HFF-Myc (cell line): ENCODE results near the gene GOLT1A.

Experiments used
- DNase-seq: peaks from one replicate; pipeline ENCODE4 v3.0.0-alpha.2; 2011; ENCODE audit warnings: low read depth; ENCODE audit errors: extremely low read depth
- H3K4me3 ChIP-seq: replicated peaks from 2 replicates; pipeline ENCODE4 v1.5.1; 2011; ENCODE audit warnings: low read depth, mild to moderate bottlenecking, control low read depth, low read length
- TF ChIP-seq, protein P1 (sequence below): IDR thresholded peaks from 2 replicates; pipeline ENCODE4 v1.5.1; 2012; ENCODE audit warnings: mild to moderate bottlenecking, low read depth, low read length, control low read depth; ENCODE audit errors: missing control alignments

The GOLT1A gene

DNA sequence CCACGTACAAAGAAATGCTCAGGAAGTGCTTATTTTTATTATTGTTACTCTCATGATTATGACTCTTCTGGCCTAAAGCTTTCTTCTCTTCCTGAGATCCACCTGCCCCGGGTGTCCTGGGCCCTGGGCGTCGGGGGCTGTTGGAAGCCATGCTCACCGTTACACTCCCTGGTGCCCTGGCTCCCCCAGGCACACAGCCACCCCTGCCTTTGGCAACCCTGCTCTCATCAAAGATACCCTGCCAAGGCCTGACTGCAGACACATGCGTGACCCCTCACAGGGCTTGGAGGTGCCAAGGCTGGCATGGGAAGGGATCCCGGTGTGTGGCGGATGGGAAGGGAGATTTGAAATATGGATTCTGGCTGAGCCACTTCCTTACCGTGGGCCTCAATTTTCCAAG, 14.2 kb downstream of the GOLT1A start:
- DNase-seq: no peak
- TF ChIP-seq, protein P1, sequence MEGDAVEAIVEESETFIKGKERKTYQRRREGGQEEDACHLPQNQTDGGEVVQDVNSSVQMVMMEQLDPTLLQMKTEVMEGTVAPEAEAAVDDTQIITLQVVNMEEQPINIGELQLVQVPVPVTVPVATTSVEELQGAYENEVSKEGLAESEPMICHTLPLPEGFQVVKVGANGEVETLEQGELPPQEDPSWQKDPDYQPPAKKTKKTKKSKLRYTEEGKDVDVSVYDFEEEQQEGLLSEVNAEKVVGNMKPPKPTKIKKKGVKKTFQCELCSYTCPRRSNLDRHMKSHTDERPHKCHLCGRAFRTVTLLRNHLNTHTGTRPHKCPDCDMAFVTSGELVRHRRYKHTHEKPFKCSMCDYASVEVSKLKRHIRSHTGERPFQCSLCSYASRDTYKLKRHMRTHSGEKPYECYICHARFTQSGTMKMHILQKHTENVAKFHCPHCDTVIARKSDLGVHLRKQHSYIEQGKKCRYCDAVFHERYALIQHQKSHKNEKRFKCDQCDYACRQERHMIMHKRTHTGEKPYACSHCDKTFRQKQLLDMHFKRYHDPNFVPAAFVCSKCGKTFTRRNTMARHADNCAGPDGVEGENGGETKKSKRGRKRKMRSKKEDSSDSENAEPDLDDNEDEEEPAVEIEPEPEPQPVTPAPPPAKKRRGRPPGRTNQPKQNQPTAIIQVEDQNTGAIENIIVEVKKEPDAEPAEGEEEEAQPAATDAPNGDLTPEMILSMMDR: no peak
- H3K4me3 ChIP-seq: no peak overlapping the region

DNA sequence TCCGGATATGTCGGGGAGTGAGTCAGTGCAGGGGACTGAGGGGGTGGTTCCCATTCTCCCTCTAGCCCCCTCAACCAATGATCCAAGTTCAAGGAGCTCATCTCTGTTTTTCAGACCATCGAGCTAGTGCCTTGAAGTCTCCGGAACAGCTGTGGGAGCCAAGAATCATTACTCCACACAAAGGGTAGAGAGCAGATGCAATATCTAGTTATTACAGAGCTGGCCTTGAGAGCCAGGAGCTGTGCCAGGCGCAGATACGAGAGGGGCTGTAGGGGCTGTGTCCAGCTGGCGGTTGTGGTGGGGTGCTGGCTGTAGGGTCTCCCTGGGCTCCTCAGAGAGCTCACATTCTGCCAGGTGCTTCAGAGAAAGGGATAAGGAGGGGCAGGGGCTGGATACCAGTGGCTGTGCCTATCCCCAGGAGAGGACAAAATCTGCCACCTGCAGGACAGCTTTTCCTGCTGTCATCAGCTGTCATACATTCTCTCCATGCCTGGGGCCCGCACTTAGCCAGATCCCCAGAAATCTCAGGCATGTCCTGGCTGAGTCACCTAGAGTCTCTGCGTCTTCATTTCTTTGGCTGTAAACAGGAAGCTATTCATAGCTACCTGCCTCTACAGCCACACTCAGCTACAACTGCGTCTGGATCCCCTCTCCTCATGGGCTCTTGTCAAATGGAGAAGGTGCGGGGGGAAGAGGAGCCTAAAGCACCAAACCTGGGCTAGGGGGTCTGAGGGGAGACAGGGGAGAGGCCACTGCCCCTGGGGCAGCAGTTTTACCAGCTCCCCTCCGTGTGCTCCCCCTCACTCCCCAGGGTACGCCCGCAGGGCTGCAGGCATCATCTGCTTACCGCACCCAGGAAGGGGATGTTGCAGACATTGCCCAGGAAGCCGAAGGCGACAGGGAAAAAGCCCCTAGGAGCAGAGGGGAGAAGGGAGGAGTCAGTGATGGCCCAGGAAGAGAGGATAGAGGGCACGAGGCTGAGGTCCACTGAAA, 15.1 kb downstream of the GOLT1A start:
- TF ChIP-seq, protein P1: no peak
- no peak overlapping the region for H3K4me3 ChIP-seq
- peak; percentile 27 for DNase-seq

DNA sequence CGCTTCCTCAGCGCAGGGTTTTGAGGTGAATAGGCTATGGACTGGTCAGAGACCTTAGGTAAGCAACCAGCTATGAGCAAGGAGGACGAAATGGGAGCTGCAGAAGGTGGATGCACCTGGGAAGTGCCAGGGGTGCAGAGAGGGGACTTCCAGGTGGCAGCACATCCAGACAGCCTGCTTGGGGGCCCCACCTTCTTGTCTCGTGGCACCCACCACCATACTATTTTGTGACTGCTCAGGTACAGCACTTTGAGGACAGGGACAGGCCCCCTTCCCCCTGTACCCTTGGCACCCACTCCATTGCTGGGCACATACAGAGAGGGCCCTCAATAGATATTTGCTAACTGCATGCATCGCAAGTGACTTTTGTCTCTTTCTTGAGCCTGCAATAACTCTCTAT, 16.7 kb downstream of the GOLT1A start:
- no peak for DNase-seq
- H3K4me3 ChIP-seq: no peak overlapping the region
- TF ChIP-seq, protein P1: no peak

DNA sequence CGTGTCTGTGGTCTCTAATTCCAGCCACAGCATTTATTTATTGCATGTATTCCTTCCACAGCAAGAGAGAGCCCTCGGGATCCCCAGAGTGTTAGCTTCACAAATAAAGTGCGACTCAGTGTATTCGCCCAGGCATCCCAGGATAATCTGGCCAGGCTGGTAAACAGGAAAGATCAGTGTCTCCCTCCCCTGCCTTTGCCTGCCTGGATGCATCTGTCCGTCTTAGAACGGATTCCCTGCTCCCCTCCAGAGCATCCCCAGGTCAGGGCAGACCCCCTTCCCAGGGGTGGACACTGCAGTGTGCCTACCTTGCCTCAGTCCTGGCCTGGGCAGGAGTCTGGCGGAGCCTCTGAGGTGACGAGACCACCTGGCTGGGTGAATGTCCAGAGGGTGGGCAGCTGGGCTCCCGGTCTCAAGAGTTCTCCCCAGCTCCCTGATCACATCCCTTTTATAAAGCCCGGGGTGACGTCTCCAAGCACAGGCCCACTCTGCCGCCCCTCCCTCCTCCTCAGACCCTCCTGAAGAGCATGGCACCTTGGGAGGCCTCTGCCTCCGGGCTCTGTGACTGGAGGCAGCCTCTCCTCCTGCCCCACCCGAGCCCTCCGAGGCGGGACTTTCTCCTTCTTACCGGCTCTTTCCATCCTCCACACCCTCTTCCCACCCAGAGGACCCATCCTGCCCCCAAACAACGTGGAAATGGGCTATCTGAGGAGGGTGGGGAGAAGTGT, 17.6 kb downstream of the GOLT1A start, which contains the start of gene KISS1:
Gene KISS1 (minus strand): TSS at position 424 of the 728 bp plus-strand sequence. CDS start 3,615 bp downstream, outside the sequence.
- no peak within 1 kb of the TSS for H3K4me3 ChIP-seq
- DNase-seq: no peak
- TF ChIP-seq, protein P1: no peak

DNA sequence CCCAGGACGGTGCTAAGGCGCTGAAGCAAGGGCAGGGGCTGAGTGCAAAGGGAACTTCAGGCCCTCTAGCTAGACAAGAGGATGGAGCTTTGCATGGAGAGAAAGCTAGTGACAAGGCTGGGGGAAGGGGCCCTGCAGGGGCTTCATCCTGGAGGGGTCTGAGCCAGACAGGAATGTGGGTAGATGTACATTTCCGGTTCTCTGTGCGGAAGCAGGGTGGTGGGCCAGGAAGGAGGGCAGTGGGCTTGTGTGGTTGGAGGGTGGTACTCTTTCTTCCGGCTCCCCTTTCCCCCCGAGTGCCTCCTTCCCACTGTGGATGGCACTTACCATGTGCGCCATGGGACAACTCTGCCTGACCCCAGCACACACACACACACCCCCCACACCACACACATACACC, 19.0 kb downstream of the GOLT1A start:
- no peak for DNase-seq
- TF ChIP-seq, protein P1: no peak
- H3K4me3 ChIP-seq: no peak overlapping the region

DNA sequence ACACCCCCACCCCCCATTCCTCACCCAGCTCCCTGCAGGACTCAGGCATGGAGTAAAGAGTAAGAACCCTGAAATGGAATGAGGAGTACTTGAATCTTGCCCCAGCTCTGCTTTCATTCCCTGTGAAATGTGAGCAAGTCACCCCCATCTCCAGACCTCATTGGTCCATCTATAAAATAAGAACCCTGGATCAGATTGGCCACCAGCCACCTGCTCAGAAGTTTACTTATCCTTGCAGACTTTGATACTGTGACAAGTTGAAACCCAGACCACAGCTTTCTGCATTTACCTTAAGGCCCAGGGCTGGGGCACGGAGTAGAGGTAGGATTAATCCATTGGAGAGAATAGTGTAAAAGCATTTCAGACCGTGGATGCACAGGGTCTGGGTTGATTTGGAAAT, 19.7 kb downstream of the GOLT1A start:
- H3K4me3 ChIP-seq: no peak overlapping the region
- DNase-seq: no peak
- TF ChIP-seq, protein P1: no peak
